Muscle of leg (tissue), 16 donors: ENCODE measurements around the gene NIBAN1. TPM values are rescaled to one million over a fixed set of nuclear protein-coding genes. Genes with fewer than 3 reads are reported as not detected.
"Not testable (repeated sequence)": the region's sequence is repeated elsewhere in the genome, so short reads cannot be mapped to it uniquely, and the experiment has no call there.

Experiments used
- DNase-seq: peaks from one replicate; pipeline ENCODE4 v3.0.0; 2013
- H3K27ac ChIP-seq: one replicate; pipeline ENCODE4 v1.5.1; 2013; ENCODE audit warnings: mild to moderate bottlenecking, low read length, control low read depth
- H3K27me3 ChIP-seq: one replicate; pipeline ENCODE4 v1.6.1; 2013; ENCODE audit warnings: low read length; ENCODE audit not compliant: control insufficient read depth, insufficient read depth
- H3K36me3 ChIP-seq: one replicate; pipeline ENCODE4 v1.6.1; 2013; ENCODE audit warnings: low read length; ENCODE audit not compliant: control insufficient read depth, insufficient read depth
- H3K4me1 ChIP-seq: one replicate; pipeline ENCODE4 v1.6.1; 2013; ENCODE audit warnings: low read length; ENCODE audit not compliant: control insufficient read depth, insufficient read depth
- H3K4me3 ChIP-seq: one replicate; pipeline ENCODE4 v1.5.1; 2013; ENCODE audit warnings: low read length, control low read depth
- H3K9me3 ChIP-seq: replicated peaks from 2 replicates; pipeline ENCODE4 v1.6.1; 2013; ENCODE audit warnings: low read depth, low read length; ENCODE audit not compliant: control insufficient read depth
- WGBS: methylation state at CpG from one replicate; pipeline ENCODE4 v1.1.5; 2013; ENCODE audit warnings: missing lambda C conversion rate; ENCODE audit not compliant: insufficient coverage; 5-methylcytosine and 5-hydroxymethylcytosine counted together
- long read RNA-seq, 11 donors: transcript quantifications; one replicate each; lab custom pipeline, GENCODE V29; 2026
- polyA plus RNA-seq, 8 donors: library from polyadenylated mRNA; unstranded; fragments of 120-200 nt; gene quantifications; one replicate each; pipeline versions ENCODE4 v1.2.1 to v1.2.3, GENCODE V29; 2013; ENCODE audit warnings: inconsistent platforms in 1 of 8, low replicate concordance in 1 of 8; ENCODE audit not compliant: insufficient read length in 8 of 8, insufficient read depth in 1 of 8
- total RNA-seq: library from RNA; stranded (reverse); fragments of 120-200 nt; gene quantifications from one replicate; pipeline ENCODE4 v1.2.4, GENCODE V29; 2013

The NIBAN1 gene
- total RNA-seq, result 50.5 TPM
- 10 to 100 TPM; 34.0 to 66.6 (median 49.9) TPM for polyA plus RNA-seq
- long read RNA-seq, donor 1, full-length matches to known transcripts, result 3 of 3 reads
- long read RNA-seq, donor 1, partial matches to known transcripts, result 0 of 3 reads
- long read RNA-seq, donor 1, other reads (novel, unspliced or antisense), result 0 of 3 reads
- long read RNA-seq, donor 2, result 0 reads
- long read RNA-seq, donor 3, full-length matches to known transcripts, result 3 of 3 reads
- long read RNA-seq, donor 3, partial matches to known transcripts, result 0 of 3 reads
- long read RNA-seq, donor 3, other reads (novel, unspliced or antisense), result 0 of 3 reads
- long read RNA-seq, donor 4, full-length matches to known transcripts, result 4 of 4 reads
- long read RNA-seq, donor 4, partial matches to known transcripts, result 0 of 4 reads
- long read RNA-seq, donor 4, other reads (novel, unspliced or antisense), result 0 of 4 reads
- long read RNA-seq, donor 5, full-length matches to known transcripts, result 17 of 17 reads
- long read RNA-seq, donor 5, partial matches to known transcripts, result 0 of 17 reads
- long read RNA-seq, donor 5, other reads (novel, unspliced or antisense), result 0 of 17 reads
- long read RNA-seq, donor 6, full-length matches to known transcripts, result 9 of 9 reads
- long read RNA-seq, donor 6, partial matches to known transcripts, result 0 of 9 reads
- long read RNA-seq, donor 6, other reads (novel, unspliced or antisense), result 0 of 9 reads
- long read RNA-seq, donor 7, full-length matches to known transcripts, result 12 of 12 reads
- long read RNA-seq, donor 7, partial matches to known transcripts, result 0 of 12 reads
- long read RNA-seq, donor 7, other reads (novel, unspliced or antisense), result 0 of 12 reads
- long read RNA-seq, donor 8, full-length matches to known transcripts, result 11 of 19 reads
- long read RNA-seq, donor 8, partial matches to known transcripts, result 8 of 19 reads
- long read RNA-seq, donor 8, other reads (novel, unspliced or antisense), result 0 of 19 reads
- long read RNA-seq, donor 9, full-length matches to known transcripts, result 3 of 3 reads
- long read RNA-seq, donor 9, partial matches to known transcripts, result 0 of 3 reads
- long read RNA-seq, donor 9, other reads (novel, unspliced or antisense), result 0 of 3 reads
- long read RNA-seq, donor 10, full-length matches to known transcripts, result 9 of 9 reads
- long read RNA-seq, donor 10, partial matches to known transcripts, result 0 of 9 reads
- long read RNA-seq, donor 10, other reads (novel, unspliced or antisense), result 0 of 9 reads
- long read RNA-seq, donor 11, full-length matches to known transcripts, result 5 of 5 reads
- long read RNA-seq, donor 11, partial matches to known transcripts, result 0 of 5 reads
- long read RNA-seq, donor 11, other reads (novel, unspliced or antisense), result 0 of 5 reads

GRCh38 chr1:184974056-184974836 is at the start of gene NIBAN1:
Gene NIBAN1 (minus strand): TSS chr1:184974508. CDS start chr1:184974356, 152 bp downstream.
- Histone ChIP-seq H3K36me3 (no peaks in the 10 kb centered on the region), H3K4me1 (peaks cover 6% of the 10 kb centered on the region), H3K9me3 (no peaks in the 10 kb centered on the region), H3K4me3 (peak within 1 kb of the TSS; percentile 64), H3K27ac (peak within 1 kb of the TSS; percentile 91), H3K27me3 (peaks cover 17% of the 10 kb centered on the region)
- under 1% methylated on average over 62 of the region's 70 CpGs for WGBS
- peak; percentile 91 for DNase-seq

- H3K9me3 ChIP-seq, result no peaks in the 10 kb centered on the region
- no peak overlapping the region for H3K27ac ChIP-seq
- H3K4me3 ChIP-seq, result no peak overlapping the region
- no peaks in the 10 kb centered on the region for H3K36me3 ChIP-seq
- DNase-seq, result no peak
- H3K27me3 ChIP-seq, result no peaks in the 10 kb centered on the region
- WGBS, result 100% methylated on average over 2 of the region's 3 CpGs
- no peaks in the 10 kb centered on the region for H3K4me1 ChIP-seq
These were observed 43.7 kb upstream of the NIBAN1 start for GRCh38 chr1:185017966-185018365.

DNA sequence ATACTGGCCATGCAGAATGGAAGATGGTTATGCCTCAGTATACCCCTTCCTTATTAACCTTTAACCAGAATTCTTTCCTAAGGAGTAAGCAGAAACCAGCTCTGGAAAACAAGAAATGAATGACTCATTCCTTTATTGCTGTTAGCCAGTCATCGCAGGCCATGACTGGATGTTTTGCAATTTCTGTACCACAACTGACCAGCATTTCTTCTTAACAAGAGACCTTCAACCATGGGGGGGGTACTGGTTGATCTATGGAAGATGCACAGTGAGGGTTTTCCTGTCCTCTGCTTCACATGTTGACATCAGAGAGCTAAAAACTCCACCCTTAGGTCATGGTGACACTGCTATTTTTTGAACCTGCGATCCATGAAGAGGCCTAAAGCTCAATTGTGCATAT is 43.0 kb upstream of the NIBAN1 start:
- H3K27ac ChIP-seq, result no peak overlapping the region
- DNase-seq, result no peak
- no peaks in the 10 kb centered on the region for H3K9me3 ChIP-seq
- H3K27me3 ChIP-seq, result no peaks in the 10 kb centered on the region
- WGBS, result no CpG with 5 or more reads among the region's 2 CpGs
- no peaks in the 10 kb centered on the region for H3K36me3 ChIP-seq
- no peaks in the 10 kb centered on the region for H3K4me1 ChIP-seq
- H3K4me3 ChIP-seq, result no peak overlapping the region

DNA sequence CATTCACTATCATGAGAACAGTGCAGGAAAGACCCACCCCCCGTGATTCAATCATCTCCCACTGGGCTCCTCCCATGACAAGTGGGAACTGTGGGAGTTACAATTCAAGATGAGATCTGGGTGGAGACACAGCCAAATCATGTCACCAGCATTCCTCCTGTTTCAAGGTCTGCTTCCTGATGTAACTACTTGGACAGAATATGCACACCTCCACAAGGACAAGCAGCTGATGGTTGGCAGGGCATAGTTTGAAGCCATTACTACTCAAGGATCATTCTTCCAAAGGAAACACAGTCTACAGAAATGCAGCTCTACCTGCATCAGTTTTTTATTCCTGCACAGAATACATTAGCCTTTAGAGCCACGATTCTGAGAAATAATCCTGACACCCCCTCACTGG is 42.6 kb upstream of the NIBAN1 start:
- Histone ChIP-seq H3K27me3 (no peaks in the 10 kb centered on the region), H3K4me1 (no peaks in the 10 kb centered on the region), H3K36me3 (no peaks in the 10 kb centered on the region), H3K27ac (no peak overlapping the region), H3K4me3 (no peak overlapping the region), H3K9me3 (no peaks in the 10 kb centered on the region)
- WGBS, result 100% methylated on average over 1 of the region's 2 CpGs
- no peak for DNase-seq

DNA sequence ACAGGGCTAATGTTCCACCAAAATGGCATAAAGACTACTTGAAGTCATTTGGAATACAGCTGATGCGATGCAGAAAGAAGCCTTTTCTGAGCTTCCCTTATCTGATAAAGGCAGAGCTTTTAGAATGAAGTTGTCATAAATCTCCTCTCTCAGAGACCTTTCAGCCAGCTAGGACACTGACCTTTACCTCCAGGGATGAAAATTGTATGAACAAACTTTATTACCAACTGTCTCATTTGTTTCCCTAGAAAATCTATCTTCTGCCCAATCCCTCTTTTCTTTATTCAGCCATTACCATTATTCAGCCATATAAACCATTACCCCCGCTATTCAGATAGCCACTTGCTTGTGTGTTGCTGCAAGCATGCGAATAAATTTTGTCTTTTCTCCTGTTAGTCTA is 41.3 kb upstream of the NIBAN1 start:
- H3K4me1 ChIP-seq, result no peaks in the 10 kb centered on the region
- no peaks in the 10 kb centered on the region for H3K27me3 ChIP-seq
- DNase-seq, result no peak
- no peak overlapping the region for H3K4me3 ChIP-seq
- 80% methylated on average over 1 of the region's 3 CpGs for WGBS
- no peak overlapping the region for H3K27ac ChIP-seq
- no peaks in the 10 kb centered on the region for H3K9me3 ChIP-seq
- H3K36me3 ChIP-seq, result no peaks in the 10 kb centered on the region

DNA sequence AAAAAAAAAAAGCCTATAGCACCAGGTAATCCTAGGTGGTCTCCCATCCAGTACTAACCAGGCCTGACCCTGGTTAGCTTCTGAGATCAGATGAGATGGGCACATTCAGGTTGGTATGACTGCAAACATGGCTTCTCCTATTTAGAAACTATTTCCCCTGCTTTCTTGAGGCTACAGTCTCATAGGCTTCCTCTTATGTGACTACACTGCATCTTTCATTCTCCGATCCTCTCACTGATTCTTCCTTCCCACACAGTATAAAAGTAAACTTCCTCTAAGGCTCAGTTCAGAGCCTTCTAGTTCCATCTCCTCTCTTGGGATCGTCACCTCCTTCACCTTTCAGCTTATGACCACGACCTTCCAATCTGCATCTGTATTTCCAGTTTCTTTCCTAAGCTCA is 40.6 kb upstream of the NIBAN1 start:
- Histone ChIP-seq H3K27ac (no peak overlapping the region), H3K4me3 (no peak overlapping the region), H3K9me3 (no peaks in the 10 kb centered on the region), H3K27me3 (no peaks in the 10 kb centered on the region), H3K36me3 (no peaks in the 10 kb centered on the region), H3K4me1 (no peaks in the 10 kb centered on the region)
- 74% methylated on average over 3 of the region's 3 CpGs for WGBS
- DNase-seq, result no peak

- no peak for DNase-seq
- no peaks in the 10 kb centered on the region for H3K27me3 ChIP-seq
- no peak overlapping the region for H3K27ac ChIP-seq
- H3K9me3 ChIP-seq, result no peaks in the 10 kb centered on the region
- H3K36me3 ChIP-seq, result no peaks in the 10 kb centered on the region
- no peak overlapping the region for H3K4me3 ChIP-seq
- no peaks in the 10 kb centered on the region for H3K4me1 ChIP-seq
These were observed 36.1 kb upstream of the NIBAN1 start for GRCh38 chr1:185010361-185010760.

- H3K27ac ChIP-seq, result no peak overlapping the region
- H3K36me3 ChIP-seq, result no peaks in the 10 kb centered on the region
- no peaks in the 10 kb centered on the region for H3K9me3 ChIP-seq
- no peaks in the 10 kb centered on the region for H3K27me3 ChIP-seq
- no peak for DNase-seq
- H3K4me1 ChIP-seq, result no peaks in the 10 kb centered on the region
- H3K4me3 ChIP-seq, result no peak overlapping the region
These were observed 34.5 kb upstream of the NIBAN1 start for GRCh38 chr1:185008838-185009237.

DNA sequence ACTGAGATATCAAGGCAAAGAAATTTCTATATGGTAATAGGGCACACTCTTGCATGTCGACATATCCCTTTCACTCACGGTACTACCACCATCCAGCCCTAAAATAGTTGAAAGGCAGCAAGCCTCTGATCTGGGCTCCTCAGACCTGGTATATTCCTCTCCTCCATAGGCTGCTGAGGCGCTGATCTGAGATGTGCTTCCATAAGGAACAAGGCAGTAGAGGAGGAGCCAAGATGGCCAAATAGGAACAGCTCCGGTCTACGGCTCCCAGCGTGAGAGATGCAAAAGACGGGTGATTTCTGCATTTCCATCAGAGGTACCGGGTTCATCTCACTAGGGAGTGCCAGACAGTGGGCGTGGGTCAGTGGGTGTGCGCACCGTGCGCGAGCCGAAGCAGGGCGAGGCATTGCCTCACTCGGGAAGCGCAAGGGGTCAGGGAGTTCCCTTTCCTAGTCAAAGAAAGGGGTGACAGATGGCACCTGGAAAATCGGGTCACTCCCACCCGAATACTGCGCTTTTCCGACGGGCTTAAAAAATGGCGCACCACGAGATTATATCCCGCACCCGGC is 27.1 kb upstream of the NIBAN1 start:
- not testable (repeated sequence) for H3K27ac ChIP-seq, H3K27me3 ChIP-seq, H3K4me1 ChIP-seq, H3K4me3 ChIP-seq, H3K36me3 ChIP-seq, DNase-seq, H3K9me3 ChIP-seq
- whole genome bisulfite sequencing, result 97% methylated on average over 5 of the region's 26 CpGs
